AG09309 (cell line): ENCODE results near the gene AK9.

Experiments
- DNase-seq: peaks from one replicate; pipeline ENCODE4 v3.0.0-alpha.2; 2010; ENCODE audit warnings: low read depth
- H3K4me3 ChIP-seq: 2 replicates; pipeline ENCODE4 v1.5.1; 2011; ENCODE audit warnings: mild to moderate bottlenecking, low read depth, low read length, moderate library complexity; ENCODE audit not compliant: control insufficient read depth
- TF ChIP-seq, protein P1 (sequence below): IDR thresholded peaks from 2 replicates; pipeline ENCODE4 v1.5.1; 2011; ENCODE audit warnings: mild to moderate bottlenecking, low read depth, low read length, inconsistent platforms; ENCODE audit not compliant: insufficient read depth, control insufficient read depth; ENCODE audit errors: missing control alignments

AK9 gene

GRCh38 chr6:109475625-109476024 lies 215.4 kb downstream of the AK9 start:
- no peak for DNase-seq
- H3K4me3 ChIP-seq, result no peak overlapping the region
- TF ChIP-seq, protein P1, sequence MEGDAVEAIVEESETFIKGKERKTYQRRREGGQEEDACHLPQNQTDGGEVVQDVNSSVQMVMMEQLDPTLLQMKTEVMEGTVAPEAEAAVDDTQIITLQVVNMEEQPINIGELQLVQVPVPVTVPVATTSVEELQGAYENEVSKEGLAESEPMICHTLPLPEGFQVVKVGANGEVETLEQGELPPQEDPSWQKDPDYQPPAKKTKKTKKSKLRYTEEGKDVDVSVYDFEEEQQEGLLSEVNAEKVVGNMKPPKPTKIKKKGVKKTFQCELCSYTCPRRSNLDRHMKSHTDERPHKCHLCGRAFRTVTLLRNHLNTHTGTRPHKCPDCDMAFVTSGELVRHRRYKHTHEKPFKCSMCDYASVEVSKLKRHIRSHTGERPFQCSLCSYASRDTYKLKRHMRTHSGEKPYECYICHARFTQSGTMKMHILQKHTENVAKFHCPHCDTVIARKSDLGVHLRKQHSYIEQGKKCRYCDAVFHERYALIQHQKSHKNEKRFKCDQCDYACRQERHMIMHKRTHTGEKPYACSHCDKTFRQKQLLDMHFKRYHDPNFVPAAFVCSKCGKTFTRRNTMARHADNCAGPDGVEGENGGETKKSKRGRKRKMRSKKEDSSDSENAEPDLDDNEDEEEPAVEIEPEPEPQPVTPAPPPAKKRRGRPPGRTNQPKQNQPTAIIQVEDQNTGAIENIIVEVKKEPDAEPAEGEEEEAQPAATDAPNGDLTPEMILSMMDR, result no peak

GRCh38 chr6:109474995-109475394 lies 216.0 kb downstream of the AK9 start:
- no peak overlapping the region for H3K4me3 ChIP-seq
- no peak for DNase-seq
- TF ChIP-seq, protein P1, result no peak

DNA sequence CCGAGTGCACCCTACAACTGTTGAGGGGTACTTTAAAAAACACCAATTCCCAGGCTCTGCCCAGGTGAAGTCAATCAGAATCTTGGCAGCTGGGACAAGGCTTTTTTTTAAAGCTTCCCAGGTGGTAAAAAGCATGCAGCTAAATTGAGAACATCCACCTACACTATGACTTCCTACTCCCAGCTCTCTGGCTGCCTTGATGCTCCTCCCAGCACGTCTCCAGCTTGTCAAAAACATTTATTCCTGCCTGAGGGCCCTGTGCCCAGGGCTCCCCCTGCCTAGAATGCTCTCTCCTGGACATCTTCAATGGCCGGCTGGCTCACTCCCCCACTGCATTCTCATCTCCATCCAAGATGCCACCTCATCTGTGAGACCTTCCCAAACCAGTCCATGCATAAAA lies 217.9 kb downstream of the AK9 start:
- no peak overlapping the region for H3K4me3 ChIP-seq
- TF ChIP-seq, protein P1, result no peak

GRCh38 chr6:109472132-109472995 lies 218.6 kb downstream of the AK9 start:
- TF ChIP-seq, protein P1, result no peak
- no peak overlapping the region for H3K4me3 ChIP-seq
- no peak for DNase-seq

More for the DNA sequence above, 217.9 kb downstream of the AK9 start:
- DNase-seq, result no peak

GRCh38 chr6:109471105-109471810 lies 219.7 kb downstream of the AK9 start:
- TF ChIP-seq, protein P1, result no peak
- H3K4me3 ChIP-seq, result no peak overlapping the region
- no peak for DNase-seq

GRCh38 chr6:109469591-109470189 lies 221.3 kb downstream of the AK9 start:
- TF ChIP-seq, protein P1, result no peak
- no peak overlapping the region for H3K4me3 ChIP-seq
- no peak for DNase-seq
